ENCODE data around the gene CDC42SE2. TPM values are rescaled to one million over a fixed set of nuclear protein-coding genes. Genes with fewer than 3 reads are reported as not detected.

Gene CDC42SE2
- total RNA-seq, 4 donors from 2014 or later = 30.1 to 59.3 (median 35.7) TPM

- no peak for TF ChIP-seq CTCF (IDR thresholded peaks at IDR 0.05)
- DNase-seq (ENCODE audit: low spot score) (no peak), ATAC-seq (ENCODE audit: low FRiP score) (no peak)
These were observed 152.9 kb downstream of the CDC42SE2 start for GRCh38 chr5:131416729-131417128.

GRCh38 chr5:131417240-131417869 lies 153.5 kb downstream of the CDC42SE2 start:
- DNase-seq (ENCODE audit: low spot score) (peak; percentile 70), ATAC-seq (ENCODE audit: low FRiP score) (no peak)
- peak in 2 of 3 donors; percentile 31 to 73 for TF ChIP-seq CTCF (IDR thresholded peaks at IDR 0.05)

- DNase-seq (ENCODE audit: low spot score) (no peak), ATAC-seq (ENCODE audit: low FRiP score) (no peak)
- no peak for TF ChIP-seq CTCF (IDR thresholded peaks at IDR 0.05)
These were observed 155.0 kb downstream of the CDC42SE2 start for GRCh38 chr5:131418846-131419245.

GRCh38 chr5:131419877-131420276 lies 156.0 kb downstream of the CDC42SE2 start:
- ATAC-seq (ENCODE audit: low FRiP score) (no peak), DNase-seq (ENCODE audit: low spot score) (no peak)
- TF ChIP-seq CTCF (IDR thresholded peaks at IDR 0.05) = no peak

- DNase-seq (ENCODE audit: low spot score) (no peak), ATAC-seq (ENCODE audit: low FRiP score) (no peak)
- no peak for TF ChIP-seq CTCF (IDR thresholded peaks at IDR 0.05)
These were observed 159.2 kb downstream of the CDC42SE2 start for GRCh38 chr5:131423056-131423455.

GRCh38 chr5:131426011-131426410 lies 162.2 kb downstream of the CDC42SE2 start:
- ATAC-seq (ENCODE audit: low FRiP score) = no peak
- DNase-seq (ENCODE audit: low spot score) = no peak

More at GRCh38 chr5:131426011-131426410, 162.2 kb downstream of the CDC42SE2 start:
- no peak for TF ChIP-seq CTCF (IDR thresholded peaks at IDR 0.05)

All from omental fat pad (tissue), 4 donors.